PC-9 (cell line): ENCODE measurements around the gene VPS33B.

ENCODE experiments used
- EZH2 ChIP-seq: fragments of 200-600 bp; sonication (generic); IDR thresholded peaks from 2 replicates; pipeline ENCODE4 v1.8.0; 2017; ENCODE audit warnings: antibody characterized with exemption, low read depth
- TF ChIP-seq, protein P1 (sequence below): fragments of 200-600 bp; sonication (generic); conservative IDR thresholded peaks from 2 replicates; pipeline ENCODE4 v1.6.1; 2017; ENCODE audit warnings: mixed run types, antibody characterized with exemption, mild to moderate bottlenecking, moderate library complexity

DNA sequence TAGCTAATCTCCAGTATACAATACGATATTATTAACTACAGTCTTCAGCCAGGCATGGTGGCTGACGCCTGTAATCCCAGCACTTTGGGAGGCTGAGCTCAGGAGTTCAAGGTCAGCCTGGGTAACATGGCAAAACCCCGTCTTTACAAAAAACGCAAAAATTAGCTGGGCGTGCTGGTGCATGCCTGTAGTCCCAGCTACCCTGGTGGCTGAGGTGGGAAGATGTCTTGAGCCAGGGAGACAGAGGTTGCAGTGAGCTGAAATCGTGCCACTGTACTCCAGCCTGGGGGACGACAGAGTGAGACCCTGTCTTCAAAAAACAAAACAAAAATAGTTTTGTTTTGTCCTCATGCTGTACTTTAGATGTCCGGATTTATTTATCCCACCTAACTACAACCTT lies 48.5 kb upstream of the VPS33B start:
- TF ChIP-seq, protein P1, sequence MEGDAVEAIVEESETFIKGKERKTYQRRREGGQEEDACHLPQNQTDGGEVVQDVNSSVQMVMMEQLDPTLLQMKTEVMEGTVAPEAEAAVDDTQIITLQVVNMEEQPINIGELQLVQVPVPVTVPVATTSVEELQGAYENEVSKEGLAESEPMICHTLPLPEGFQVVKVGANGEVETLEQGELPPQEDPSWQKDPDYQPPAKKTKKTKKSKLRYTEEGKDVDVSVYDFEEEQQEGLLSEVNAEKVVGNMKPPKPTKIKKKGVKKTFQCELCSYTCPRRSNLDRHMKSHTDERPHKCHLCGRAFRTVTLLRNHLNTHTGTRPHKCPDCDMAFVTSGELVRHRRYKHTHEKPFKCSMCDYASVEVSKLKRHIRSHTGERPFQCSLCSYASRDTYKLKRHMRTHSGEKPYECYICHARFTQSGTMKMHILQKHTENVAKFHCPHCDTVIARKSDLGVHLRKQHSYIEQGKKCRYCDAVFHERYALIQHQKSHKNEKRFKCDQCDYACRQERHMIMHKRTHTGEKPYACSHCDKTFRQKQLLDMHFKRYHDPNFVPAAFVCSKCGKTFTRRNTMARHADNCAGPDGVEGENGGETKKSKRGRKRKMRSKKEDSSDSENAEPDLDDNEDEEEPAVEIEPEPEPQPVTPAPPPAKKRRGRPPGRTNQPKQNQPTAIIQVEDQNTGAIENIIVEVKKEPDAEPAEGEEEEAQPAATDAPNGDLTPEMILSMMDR = no peak
- no peak for TF ChIP-seq EZH2
